WI38 (cell line): ENCODE measurements around the gene REXO2.

Experiments used
- H3K4me3 ChIP-seq: 2 replicates; pipeline ENCODE4 v1.5.1; 2011; ENCODE audit warnings: low read depth, mild to moderate bottlenecking, control low read depth, low read length
- TF ChIP-seq, protein P1 (sequence below): IDR thresholded peaks from 2 replicates; pipeline ENCODE4 v1.5.1; 2012; ENCODE audit warnings: low read depth, mild to moderate bottlenecking, control low read depth, low read length

REXO2 gene

DNA sequence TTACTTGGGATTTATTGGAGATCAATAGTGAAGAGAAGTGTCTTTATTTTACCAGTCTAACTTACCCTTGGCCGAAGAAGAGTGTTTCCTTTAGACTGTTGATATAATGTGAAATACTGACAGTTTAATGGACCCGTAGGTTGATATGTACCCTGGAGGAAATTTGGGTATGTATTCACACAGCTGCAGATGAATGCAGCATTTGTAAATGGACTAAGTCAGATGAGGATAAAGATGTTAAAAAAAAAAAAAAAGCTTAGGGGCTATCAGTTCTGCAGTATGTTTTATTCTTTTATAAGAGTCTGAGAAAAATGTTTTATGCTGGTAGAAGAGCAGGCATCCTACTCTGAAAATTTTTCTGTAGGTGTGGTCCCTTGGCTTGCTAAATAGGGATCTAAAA, 2.7 kb downstream of the REXO2 start:
- TF ChIP-seq, protein P1, sequence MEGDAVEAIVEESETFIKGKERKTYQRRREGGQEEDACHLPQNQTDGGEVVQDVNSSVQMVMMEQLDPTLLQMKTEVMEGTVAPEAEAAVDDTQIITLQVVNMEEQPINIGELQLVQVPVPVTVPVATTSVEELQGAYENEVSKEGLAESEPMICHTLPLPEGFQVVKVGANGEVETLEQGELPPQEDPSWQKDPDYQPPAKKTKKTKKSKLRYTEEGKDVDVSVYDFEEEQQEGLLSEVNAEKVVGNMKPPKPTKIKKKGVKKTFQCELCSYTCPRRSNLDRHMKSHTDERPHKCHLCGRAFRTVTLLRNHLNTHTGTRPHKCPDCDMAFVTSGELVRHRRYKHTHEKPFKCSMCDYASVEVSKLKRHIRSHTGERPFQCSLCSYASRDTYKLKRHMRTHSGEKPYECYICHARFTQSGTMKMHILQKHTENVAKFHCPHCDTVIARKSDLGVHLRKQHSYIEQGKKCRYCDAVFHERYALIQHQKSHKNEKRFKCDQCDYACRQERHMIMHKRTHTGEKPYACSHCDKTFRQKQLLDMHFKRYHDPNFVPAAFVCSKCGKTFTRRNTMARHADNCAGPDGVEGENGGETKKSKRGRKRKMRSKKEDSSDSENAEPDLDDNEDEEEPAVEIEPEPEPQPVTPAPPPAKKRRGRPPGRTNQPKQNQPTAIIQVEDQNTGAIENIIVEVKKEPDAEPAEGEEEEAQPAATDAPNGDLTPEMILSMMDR: no peak

DNA sequence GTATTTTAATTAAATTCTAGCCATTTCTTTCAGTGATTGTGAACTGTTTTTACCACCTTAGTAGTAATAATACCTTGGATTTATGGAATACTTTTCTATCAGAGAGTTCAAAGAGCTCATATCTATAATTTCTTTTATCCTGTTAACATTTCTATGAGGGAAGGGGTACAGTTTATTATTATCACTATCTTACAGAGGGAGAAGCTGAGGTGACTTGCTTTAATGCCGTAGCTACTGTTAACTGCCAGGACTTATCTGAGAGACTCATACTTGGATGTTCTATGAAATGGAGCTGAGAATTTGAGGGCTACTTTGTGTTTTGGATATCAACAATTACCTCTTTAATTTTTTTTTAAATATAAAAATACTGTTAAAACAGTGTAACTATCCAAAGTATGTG, 3.3 kb downstream of the REXO2 start:
- TF ChIP-seq, protein P1: no peak
- no peak overlapping the region for H3K4me3 ChIP-seq

More for the DNA sequence above, 2.7 kb downstream of the REXO2 start:
- H3K4me3 ChIP-seq: no peak overlapping the region

DNA sequence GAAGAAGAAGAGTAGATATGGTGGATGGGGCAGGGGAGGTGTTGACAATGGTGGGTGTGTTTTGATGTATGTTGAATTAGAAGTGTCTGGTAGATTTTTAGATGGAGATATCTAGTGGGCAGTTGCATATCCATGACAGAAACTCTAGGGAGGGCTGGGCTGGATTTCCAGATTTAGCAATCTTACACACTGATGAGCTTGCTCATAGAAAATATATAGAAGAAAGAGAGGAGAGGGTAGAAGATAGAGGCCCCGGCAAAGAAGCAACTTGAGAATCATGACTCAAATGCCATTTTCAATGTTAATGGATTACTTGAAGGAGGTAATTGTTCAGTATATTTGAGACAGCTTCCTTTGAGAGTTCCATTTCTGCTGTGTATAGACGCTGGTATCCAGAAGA, 8.2 kb downstream of the REXO2 start:
- TF ChIP-seq, protein P1: no peak
- H3K4me3 ChIP-seq: no peak overlapping the region

DNA sequence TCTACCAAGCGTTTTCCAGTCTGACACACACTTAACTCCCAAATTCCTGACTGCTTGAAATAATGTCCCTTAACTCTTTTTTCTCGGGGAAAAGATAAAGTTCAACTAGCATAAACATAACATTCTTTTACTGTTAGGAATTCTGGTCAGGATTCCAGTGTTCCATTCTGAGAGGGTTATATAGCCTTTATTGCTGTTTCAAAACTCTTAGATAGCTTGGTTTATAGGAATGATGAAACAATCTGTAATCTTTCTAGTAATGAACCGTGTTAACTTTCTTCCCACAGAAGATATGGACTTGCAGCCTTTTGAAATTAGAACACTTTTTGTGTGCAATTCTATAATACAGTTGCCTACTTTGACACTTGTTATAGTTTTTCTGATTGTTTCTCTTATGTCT, 8.6 kb downstream of the REXO2 start:
- no peak overlapping the region for H3K4me3 ChIP-seq
- TF ChIP-seq, protein P1: no peak

DNA sequence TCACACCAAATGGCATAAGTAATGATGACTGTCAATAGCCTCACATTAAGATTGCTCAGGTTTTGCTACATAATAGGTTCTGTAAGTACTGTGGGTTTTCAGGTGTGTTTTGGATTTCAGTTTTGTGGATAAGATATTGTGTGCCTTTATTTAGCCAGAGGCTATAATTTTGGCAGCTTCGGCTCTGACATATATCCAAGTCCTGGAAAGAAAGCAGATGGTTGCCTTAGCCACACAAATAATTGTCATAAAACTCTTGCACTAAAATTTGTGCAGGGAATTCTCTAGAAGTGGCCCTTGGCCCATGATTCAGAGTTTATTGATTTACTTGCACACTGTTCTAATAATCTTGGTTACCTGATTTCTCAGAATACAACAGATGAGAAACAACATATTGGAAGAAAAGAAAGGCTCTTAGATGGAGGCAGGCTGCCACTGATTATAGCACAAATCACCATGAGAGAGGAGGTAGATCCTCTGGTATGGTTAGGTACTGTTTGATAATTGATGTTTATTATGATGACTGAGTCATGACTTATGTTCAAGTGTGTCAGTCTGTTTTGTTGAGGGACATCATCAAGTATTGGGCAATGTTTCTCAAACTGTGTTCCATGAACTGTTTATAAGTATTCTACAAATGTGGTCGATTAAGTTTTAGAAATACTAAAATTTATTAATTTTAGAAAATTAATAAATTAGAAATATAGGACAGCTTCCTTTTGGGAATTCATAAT, 9.6 kb downstream of the REXO2 start:
- H3K4me3 ChIP-seq: no peak overlapping the region
- TF ChIP-seq, protein P1: no peak

DNA sequence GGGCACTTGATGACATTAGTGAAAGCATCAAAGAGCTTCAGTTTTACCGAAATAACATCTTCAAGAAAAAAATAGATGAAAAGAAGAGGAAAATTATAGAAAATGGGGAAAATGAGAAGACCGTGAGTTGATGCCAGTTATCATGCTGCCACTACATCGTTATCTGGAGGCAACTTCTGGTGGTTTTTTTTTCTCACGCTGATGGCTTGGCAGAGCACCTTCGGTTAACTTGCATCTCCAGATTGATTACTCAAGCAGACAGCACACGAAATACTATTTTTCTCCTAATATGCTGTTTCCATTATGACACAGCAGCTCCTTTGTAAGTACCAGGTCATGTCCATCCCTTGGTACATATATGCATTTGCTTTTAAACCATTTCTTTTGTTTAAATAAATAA, 10.6 kb downstream of the REXO2 start:
- no peak overlapping the region for H3K4me3 ChIP-seq
- TF ChIP-seq, protein P1: no peak

DNA sequence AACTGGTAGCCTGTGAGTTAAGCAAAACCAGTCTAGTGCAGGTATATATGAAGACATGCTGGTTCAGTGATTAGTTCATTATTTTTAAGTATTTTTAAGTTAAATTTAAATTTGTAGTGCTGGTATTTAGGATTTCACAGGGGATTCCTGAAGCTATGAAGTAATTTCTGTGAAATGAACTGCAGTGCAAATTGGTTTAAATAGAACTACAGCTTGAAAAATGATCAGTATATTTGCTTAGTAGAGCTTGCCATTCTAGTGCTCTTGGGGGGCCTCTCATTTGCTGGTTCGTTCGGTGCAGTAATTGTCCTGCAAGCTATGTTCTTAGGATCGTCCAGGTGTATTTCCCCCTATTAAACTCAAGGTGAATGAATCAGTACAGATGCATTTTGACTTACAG, 13.1 kb downstream of the REXO2 start:
- H3K4me3 ChIP-seq: no peak overlapping the region
- TF ChIP-seq, protein P1: no peak
